Measurements from ENCODE around the gene STK25. TPM values are rescaled to one million over a fixed set of nuclear protein-coding genes. Genes with fewer than 3 reads are reported as not detected.

Gene STK25
- total and polyA plus RNA-seq, 2 donors (not counting 1 experiment from before 2014, with no cell fraction given): 168 to 197 TPM

GRCh38 chr2:241516520-241516965, 8.2 kb upstream of the STK25 start:
- Histone ChIP-seq H3K27ac (ENCODE audit: insufficient read depth, low read length) (no peak overlapping the region), H3K79me2 (ENCODE audit: control insufficient read depth, insufficient read depth, low read length) (no peaks in the 10 kb centered on the region), H3K9ac (ENCODE audit: insufficient read depth, low read length) (no peak overlapping the region), H3K4me1 (ENCODE audit: control insufficient read depth, extremely low read depth, insufficient read depth, low read length) (no peaks in the 10 kb centered on the region), H3K36me3 (ENCODE audit: control insufficient read depth, insufficient read depth, low read length) (no peaks in the 10 kb centered on the region), H4K20me1 (ENCODE audit: control insufficient read depth, extremely low read depth, insufficient read depth, low read length) (no peaks in the 10 kb centered on the region), H3K9me3 (ENCODE audit: control insufficient read depth, insufficient read depth, low read depth, low read length) (no peaks in the 10 kb centered on the region), H3K27me3 (ENCODE audit: control insufficient read depth, insufficient read depth, low read length) (no peaks in the 10 kb centered on the region), H2AFZ (ENCODE audit: low read length) (no peak overlapping the region), H3K4me2 (ENCODE audit: extremely low read depth, insufficient read depth, low read length) (no peak overlapping the region), H3K4me3 (replicated peaks in 1 of 4; ENCODE audit: control extremely low read depth in 1 of 4, insufficient read depth in 1 of 4, low read depth in 3 of 4, low read length in 4 of 4) (no peak overlapping the region)
- TF ChIP-seq EZH2 (IDR thresholded peaks at IDR 0.05; ENCODE audit: low read length, missing control alignments) (no peak), CTCF (conservative IDR thresholded peaks at IDR 0.05 in 1 of 2, IDR thresholded peaks at IDR 0.05 in 1 of 2; ENCODE audit: low read depth in 1 of 2, low read length in 2 of 2) (no peak)
- DNase-seq (ENCODE audit: low read depth in 2 of 2): no peak

GRCh38 chr2:241514986-241515737, 6.8 kb upstream of the STK25 start:
- DNase-seq (ENCODE audit: low read depth in 2 of 2): no peak
- TF ChIP-seq CTCF (conservative IDR thresholded peaks at IDR 0.05 in 1 of 2, IDR thresholded peaks at IDR 0.05 in 1 of 2; ENCODE audit: low read depth in 1 of 2, low read length in 2 of 2) (no peak), EZH2 (IDR thresholded peaks at IDR 0.05; ENCODE audit: low read length, missing control alignments) (no peak)
- no peaks in the 10 kb centered on the region for H3K27me3 ChIP-seq (ENCODE audit: control insufficient read depth, insufficient read depth, low read length)
- H3K9ac ChIP-seq (ENCODE audit: insufficient read depth, low read length): no peak overlapping the region
- no peak overlapping the region for H3K4me3 ChIP-seq (replicated peaks in 1 of 4; ENCODE audit: control extremely low read depth in 1 of 4, insufficient read depth in 1 of 4, low read depth in 3 of 4, low read length in 4 of 4)
- no peaks in the 10 kb centered on the region for H3K36me3 ChIP-seq (ENCODE audit: control insufficient read depth, insufficient read depth, low read length)
- H3K9me3 ChIP-seq (ENCODE audit: control insufficient read depth, insufficient read depth, low read depth, low read length): no peaks in the 10 kb centered on the region
- H4K20me1 ChIP-seq (ENCODE audit: control insufficient read depth, extremely low read depth, insufficient read depth, low read length): no peaks in the 10 kb centered on the region
- no peaks in the 10 kb centered on the region for H3K4me1 ChIP-seq (ENCODE audit: control insufficient read depth, extremely low read depth, insufficient read depth, low read length)
- H3K4me2 ChIP-seq (ENCODE audit: extremely low read depth, insufficient read depth, low read length): no peak overlapping the region
- no peaks in the 10 kb centered on the region for H3K79me2 ChIP-seq (ENCODE audit: control insufficient read depth, insufficient read depth, low read length)
- H2AFZ ChIP-seq (ENCODE audit: low read length): no peak overlapping the region
- H3K27ac ChIP-seq (ENCODE audit: insufficient read depth, low read length): no peak overlapping the region

- peak in 1 of 2 donors; percentile 20 for DNase-seq (ENCODE audit: low read depth in 2 of 2)
- H3K4me3 ChIP-seq (replicated peaks in 1 of 4; ENCODE audit: control extremely low read depth in 1 of 4, insufficient read depth in 1 of 4, low read depth in 3 of 4, low read length in 4 of 4): no peak overlapping the region
- H3K79me2 ChIP-seq (ENCODE audit: control insufficient read depth, insufficient read depth, low read length): no peaks in the 10 kb centered on the region
- no peaks in the 10 kb centered on the region for H3K36me3 ChIP-seq (ENCODE audit: control insufficient read depth, insufficient read depth, low read length)
- TF ChIP-seq CTCF (conservative IDR thresholded peaks at IDR 0.05 in 1 of 2, IDR thresholded peaks at IDR 0.05 in 1 of 2; ENCODE audit: low read depth in 1 of 2, low read length in 2 of 2) (no peak), EZH2 (IDR thresholded peaks at IDR 0.05; ENCODE audit: low read length, missing control alignments) (no peak)
- no peak overlapping the region for H3K4me2 ChIP-seq (ENCODE audit: extremely low read depth, insufficient read depth, low read length)
- H3K9me3 ChIP-seq (ENCODE audit: control insufficient read depth, insufficient read depth, low read depth, low read length): no peaks in the 10 kb centered on the region
- no peak overlapping the region for H3K9ac ChIP-seq (ENCODE audit: insufficient read depth, low read length)
- no peaks in the 10 kb centered on the region for H3K4me1 ChIP-seq (ENCODE audit: control insufficient read depth, extremely low read depth, insufficient read depth, low read length)
- H4K20me1 ChIP-seq (ENCODE audit: control insufficient read depth, extremely low read depth, insufficient read depth, low read length): no peaks in the 10 kb centered on the region
- no peak overlapping the region for H3K27ac ChIP-seq (ENCODE audit: insufficient read depth, low read length)
- no peaks in the 10 kb centered on the region for H3K27me3 ChIP-seq (ENCODE audit: control insufficient read depth, insufficient read depth, low read length)
- H2AFZ ChIP-seq (ENCODE audit: low read length): no peak overlapping the region
Measured at GRCh38 chr2:241514553-241514952, 6.2 kb upstream of the STK25 start.

Data from fibroblast of lung (primary cell).